ENCODE data around the gene TCF7.
"Not testable (repeated sequence)": the region's sequence is repeated elsewhere in the genome, so short reads cannot be mapped to it uniquely, and the experiment has no call there.

The TCF7 gene

GRCh38 chr5:134145779-134146581 is 31.5 kb downstream of the TCF7 start:
- peak; percentile 58 to 78 (median 66) for DNase-seq

DNA sequence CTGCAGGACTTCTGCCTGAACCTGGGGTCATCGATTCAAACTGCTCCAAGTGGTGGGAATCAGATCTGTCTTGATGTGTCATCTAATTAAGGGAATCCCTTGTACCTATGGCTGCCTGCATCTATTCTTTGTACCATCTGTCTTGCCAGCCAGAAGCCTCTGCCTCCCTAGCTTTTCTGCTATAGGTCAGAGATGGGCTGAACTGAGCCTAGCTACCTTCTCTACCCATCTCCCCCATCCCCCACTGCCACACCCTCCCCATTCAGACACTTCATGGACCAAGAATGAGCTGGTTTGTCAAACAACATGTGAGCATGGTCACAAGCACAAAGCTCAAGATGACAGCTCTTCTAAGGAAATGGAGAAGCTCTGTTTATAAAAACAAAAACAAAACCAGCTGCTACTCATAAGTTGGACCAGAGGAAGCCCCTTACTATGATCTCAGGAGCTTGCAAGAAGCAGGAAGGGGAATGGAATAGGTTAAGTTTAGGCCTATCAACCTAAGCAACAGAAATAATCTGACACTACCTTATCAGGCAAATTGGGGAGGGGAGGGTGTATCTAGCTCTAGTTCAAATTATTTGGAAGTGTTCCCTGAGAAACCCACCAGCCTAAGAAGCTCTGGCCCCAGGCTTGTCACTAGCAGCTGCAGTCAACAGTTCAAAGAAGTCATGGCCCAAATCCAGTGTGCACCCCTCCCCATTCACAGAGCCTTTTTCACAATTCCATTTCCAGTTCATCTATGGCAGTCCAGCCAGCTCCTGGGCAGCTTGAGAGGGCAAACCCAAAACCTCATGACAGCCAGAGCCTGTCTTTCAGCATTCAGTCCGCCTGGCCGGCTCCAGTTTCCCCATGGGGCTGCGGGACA is 32.4 kb downstream of the TCF7 start:
- no peak for DNase-seq

- no peak for DNase-seq
Measured at GRCh38 chr5:134148316-134148715, 33.8 kb downstream of the TCF7 start.

- DNase-seq, result no peak
Measured at GRCh38 chr5:134148986-134149539, 34.6 kb downstream of the TCF7 start.

GRCh38 chr5:134149571-134150303 is 35.3 kb downstream of the TCF7 start:
- no peak for DNase-seq

DNA sequence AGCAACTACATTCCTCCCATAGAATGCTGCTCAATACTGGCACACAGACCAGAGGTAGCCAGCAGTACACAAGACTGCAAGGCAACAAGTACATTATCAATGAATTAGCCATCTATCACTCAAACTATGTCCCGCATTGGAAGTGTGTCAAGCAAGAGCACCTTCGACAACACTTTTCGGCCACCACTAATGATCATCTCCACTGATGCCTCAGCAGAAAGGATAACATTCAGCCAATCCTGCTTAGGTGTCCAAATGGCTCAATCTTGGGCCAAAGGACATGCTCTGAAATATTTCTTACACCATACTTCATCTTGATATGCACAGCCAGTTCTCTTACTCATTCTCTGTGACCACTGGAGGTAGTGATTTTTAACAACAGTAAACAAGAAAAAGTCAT is 37.2 kb downstream of the TCF7 start:
- DNase-seq, result no peak

- DNase-seq, result not testable (repeated sequence)
Measured at GRCh38 chr5:134152173-134152832, 37.8 kb downstream of the TCF7 start.

- DNase-seq, result no peak
Measured at GRCh38 chr5:134153241-134153640, 38.8 kb downstream of the TCF7 start.

GRCh38 chr5:134153657-134154056 is 39.2 kb downstream of the TCF7 start:
- no peak for DNase-seq

GRCh38 chr5:134161513-134162395 is 47.3 kb downstream of the TCF7 start:
- no peak for DNase-seq

- DNase-seq, result no peak
Measured at GRCh38 chr5:134162592-134162991, 48.1 kb downstream of the TCF7 start.

- DNase-seq, result no peak
Measured at GRCh38 chr5:134171972-134172371, 57.5 kb downstream of the TCF7 start.

- DNase-seq, result peak in 1 of 5 experiments; percentile 39
Measured at GRCh38 chr5:134174841-134175839, 60.7 kb downstream of the TCF7 start.

GRCh38 chr5:134175921-134176510 is 61.5 kb downstream of the TCF7 start:
- peak in 4 of 5 experiments; percentile 31 to 61 (median 48) for DNase-seq

DNA sequence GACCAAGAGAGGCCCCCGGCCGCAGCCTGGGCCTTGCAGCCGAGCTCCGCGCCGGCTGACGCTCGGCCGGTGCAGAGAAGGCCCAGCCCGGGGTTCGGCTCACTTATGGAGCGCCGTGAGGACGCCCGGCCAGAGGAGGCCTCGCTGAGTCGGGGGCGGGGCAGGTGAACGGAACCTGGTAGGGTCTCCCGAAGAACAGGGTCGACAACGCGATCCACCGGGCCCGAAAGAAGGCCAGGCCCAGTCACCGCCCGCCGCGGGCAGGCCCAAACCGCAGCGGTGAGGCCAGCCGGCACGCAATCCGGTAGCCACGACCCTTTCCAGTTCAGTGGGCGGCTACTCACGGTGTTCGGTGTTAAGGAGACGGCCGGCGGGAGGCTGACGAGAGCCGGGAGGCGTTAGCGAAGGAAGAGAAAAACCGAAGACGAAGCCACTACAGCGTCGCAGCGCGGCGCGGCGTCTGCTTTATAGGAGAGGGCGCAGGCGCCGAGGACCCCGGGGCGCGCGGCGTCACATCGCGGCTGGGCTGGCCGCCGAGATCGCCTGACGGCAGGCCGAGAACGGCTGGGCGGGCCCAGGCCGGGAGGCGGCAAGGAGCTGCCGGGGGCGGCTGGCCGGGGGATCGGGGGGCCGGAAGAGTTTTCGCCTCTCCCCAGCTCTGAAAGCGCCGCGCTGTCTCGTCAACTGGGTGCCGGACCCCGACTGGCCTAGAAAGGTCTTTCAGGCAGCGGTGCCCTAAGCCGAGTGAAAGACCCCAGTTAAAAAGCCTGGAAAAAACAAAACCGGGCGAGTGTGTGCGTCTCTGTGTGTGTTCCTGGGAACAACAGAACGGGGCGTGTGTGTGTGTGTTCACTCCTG is 62.3 kb downstream of the TCF7 start, which contains the start of gene SKP1:
Gene SKP1, minus strand, starts transcription at position 440 of the 858 bp plus-strand sequence. CDS start 2,928 bp downstream, outside the sequence.
- peak; percentile 72 to 91 (median 79) for DNase-seq

DNA sequence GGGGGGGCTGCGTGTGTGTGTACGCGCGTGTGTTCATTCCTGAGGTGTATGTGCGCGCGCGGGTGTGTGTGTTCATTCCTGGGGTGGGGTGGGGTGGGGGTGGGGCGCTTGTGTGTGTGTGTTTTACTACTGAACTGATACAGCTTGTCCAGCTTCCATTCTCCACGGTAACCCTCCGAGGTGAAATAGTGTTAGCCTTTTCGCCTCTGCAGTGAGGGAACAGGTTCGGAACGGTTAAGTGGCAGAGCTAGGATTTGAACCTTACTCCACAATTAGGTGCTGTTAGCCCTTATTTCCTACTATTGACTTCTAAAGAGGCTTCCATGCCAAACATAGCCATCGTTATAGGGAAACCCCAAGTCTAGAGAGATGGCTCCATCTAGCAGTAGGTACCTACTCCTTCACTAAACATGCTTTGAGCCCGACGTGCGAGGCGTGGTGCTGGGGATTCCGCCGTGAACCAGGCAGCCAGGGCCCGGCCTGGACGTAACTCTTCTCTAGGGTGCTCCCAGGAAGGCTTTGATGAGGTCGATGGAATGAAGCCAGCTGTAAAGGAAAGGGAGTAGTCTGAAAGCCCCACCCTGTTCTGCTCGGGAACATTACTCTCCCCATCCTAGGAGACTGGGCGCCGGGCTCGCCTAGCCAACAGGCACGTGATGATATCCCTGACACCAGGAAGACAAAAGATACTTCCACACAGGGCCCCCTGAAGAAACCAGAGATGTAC is 63.1 kb downstream of the TCF7 start:
- DNase-seq, result no peak

DNA sequence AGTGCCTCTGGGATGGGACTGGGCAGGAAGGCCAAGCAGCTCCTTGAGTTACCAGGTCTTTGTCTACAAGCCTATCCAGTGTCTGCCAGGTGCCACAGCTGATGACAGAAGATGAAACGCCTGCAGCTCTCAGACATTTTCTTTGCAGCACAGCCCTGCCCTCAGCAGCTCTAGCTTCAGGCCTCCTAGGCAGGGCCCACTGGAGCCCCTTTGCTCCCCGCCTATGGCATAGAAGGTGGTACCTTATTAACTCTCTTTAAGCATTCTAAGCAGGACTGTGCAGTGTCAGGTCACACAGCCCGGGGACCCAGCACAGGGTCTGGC is 63.6 kb downstream of the TCF7 start:
- DNase-seq, result no peak

GRCh38 chr5:134183481-134183880 is 69.0 kb downstream of the TCF7 start:
- no peak for DNase-seq
